GM23338 (cell line): ENCODE results near the gene PLCD3.

Experiments
- CREB1 ChIP-seq: fragments of 250-450 bp; sonication (Bioruptor Pico); IDR thresholded peaks from 2 replicates; pipeline ENCODE4 v1.5.0; 2020; ENCODE audit warnings: low read depth, mild to moderate bottlenecking, moderate library complexity
- JUNB ChIP-seq: IDR thresholded peaks from one replicate; pipeline ENCODE4 v1.6.1; 2016; ENCODE audit warnings: antibody characterized with exemption; ENCODE audit not compliant: unreplicated experiment
- POLR2AphosphoS5 ChIP-seq: IDR thresholded peaks from 2 replicates; pipeline ENCODE4 v1.6.1; 2016; ENCODE audit warnings: antibody characterized with exemption, low read depth
- TF ChIP-seq, protein P1 (sequence below), 2 experiments: fragments of 200-600 bp in 1 of 2; sonication (generic) in 1 of 2; conservative IDR thresholded peaks; 2 replicates each; pipeline versions ENCODE4 v1.5.1 to v1.6.1; 2016 to 2017; ENCODE audit warnings: antibody characterized with exemption in 2 of 2, low read depth in 2 of 2, mild to moderate bottlenecking in 2 of 2, moderate library complexity in 1 of 2
- TF ChIP-seq, protein P2 (sequence below): IDR thresholded peaks from one replicate; pipeline ENCODE4 v1.6.1; 2018; ENCODE audit warnings: antibody characterized with exemption; ENCODE audit not compliant: unreplicated experiment

DNA sequence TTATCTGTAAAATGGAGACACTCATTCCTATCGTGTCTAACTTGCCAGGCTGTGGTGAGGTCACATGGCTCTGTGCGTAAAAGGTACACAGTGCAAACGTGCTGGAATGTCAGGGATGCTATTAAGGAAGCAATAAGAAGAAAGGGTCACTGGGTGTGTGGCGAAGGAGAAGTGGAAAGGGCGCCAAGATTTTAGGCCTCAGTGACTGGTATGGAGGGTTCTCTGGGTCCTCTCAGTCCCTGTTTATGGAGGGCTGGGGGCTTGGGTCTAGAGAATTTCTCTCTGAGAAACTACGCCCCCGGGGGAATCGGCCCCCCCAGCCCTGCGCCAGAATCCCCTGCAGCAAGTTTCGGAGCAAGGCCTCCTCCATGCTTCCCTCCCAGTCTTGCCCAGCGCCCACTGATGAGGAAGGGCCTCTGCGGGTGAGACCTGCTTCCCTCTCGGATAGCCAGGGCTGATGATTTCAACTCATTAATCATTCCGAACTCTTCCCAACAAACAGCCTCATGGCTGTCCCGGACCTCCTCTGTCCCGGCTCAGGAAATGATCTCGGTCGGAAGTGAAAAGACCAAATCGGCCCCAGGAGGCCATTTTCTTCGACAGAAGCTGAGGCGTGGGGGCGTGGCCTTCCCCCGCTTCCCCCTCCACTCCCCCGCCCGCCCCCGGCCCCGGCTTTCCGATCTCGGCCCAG, 14.7 kb upstream of the PLCD3 start:
- TF ChIP-seq, protein P1, sequence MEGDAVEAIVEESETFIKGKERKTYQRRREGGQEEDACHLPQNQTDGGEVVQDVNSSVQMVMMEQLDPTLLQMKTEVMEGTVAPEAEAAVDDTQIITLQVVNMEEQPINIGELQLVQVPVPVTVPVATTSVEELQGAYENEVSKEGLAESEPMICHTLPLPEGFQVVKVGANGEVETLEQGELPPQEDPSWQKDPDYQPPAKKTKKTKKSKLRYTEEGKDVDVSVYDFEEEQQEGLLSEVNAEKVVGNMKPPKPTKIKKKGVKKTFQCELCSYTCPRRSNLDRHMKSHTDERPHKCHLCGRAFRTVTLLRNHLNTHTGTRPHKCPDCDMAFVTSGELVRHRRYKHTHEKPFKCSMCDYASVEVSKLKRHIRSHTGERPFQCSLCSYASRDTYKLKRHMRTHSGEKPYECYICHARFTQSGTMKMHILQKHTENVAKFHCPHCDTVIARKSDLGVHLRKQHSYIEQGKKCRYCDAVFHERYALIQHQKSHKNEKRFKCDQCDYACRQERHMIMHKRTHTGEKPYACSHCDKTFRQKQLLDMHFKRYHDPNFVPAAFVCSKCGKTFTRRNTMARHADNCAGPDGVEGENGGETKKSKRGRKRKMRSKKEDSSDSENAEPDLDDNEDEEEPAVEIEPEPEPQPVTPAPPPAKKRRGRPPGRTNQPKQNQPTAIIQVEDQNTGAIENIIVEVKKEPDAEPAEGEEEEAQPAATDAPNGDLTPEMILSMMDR (conservative IDR thresholded peaks at IDR 0.05; ENCODE audit: low read depth in 2 of 2): no peak
- TF ChIP-seq CREB1 (CRISPR knock-in tag) (no peak), POLR2AphosphoS5 (no peak), JUNB (no peak)
- TF ChIP-seq, protein P2, sequence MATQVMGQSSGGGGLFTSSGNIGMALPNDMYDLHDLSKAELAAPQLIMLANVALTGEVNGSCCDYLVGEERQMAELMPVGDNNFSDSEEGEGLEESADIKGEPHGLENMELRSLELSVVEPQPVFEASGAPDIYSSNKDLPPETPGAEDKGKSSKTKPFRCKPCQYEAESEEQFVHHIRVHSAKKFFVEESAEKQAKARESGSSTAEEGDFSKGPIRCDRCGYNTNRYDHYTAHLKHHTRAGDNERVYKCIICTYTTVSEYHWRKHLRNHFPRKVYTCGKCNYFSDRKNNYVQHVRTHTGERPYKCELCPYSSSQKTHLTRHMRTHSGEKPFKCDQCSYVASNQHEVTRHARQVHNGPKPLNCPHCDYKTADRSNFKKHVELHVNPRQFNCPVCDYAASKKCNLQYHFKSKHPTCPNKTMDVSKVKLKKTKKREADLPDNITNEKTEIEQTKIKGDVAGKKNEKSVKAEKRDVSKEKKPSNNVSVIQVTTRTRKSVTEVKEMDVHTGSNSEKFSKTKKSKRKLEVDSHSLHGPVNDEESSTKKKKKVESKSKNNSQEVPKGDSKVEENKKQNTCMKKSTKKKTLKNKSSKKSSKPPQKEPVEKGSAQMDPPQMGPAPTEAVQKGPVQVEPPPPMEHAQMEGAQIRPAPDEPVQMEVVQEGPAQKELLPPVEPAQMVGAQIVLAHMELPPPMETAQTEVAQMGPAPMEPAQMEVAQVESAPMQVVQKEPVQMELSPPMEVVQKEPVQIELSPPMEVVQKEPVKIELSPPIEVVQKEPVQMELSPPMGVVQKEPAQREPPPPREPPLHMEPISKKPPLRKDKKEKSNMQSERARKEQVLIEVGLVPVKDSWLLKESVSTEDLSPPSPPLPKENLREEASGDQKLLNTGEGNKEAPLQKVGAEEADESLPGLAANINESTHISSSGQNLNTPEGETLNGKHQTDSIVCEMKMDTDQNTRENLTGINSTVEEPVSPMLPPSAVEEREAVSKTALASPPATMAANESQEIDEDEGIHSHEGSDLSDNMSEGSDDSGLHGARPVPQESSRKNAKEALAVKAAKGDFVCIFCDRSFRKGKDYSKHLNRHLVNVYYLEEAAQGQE: no peak
